GM21423 (cell line): ENCODE results near the gene MLF1.
A peak's percentile ranks its signal among the peaks of the same experiment; 100 is the strongest.

Experiments used
- ATAC-seq: cut with Tn5 transposase; IDR thresholded peaks from one replicate; pipeline ENCODE4 v1.9.1; 2021; ENCODE audit warnings: mild to moderate bottlenecking, moderate library complexity; ENCODE audit not compliant: unreplicated experiment

The MLF1 gene

GRCh38 chr3:158573714-158574113 lies 2.7 kb downstream of the MLF1 start:
- ATAC-seq = no peak

- ATAC-seq = no peak
These were observed 3.7 kb downstream of the MLF1 start for GRCh38 chr3:158574646-158575045.

GRCh38 chr3:158590223-158590622 lies 19.2 kb downstream of the MLF1 start:
- no peak for ATAC-seq

- ATAC-seq = no peak
These were observed 29.8 kb downstream of the MLF1 start for GRCh38 chr3:158600787-158601186.

- no peak for ATAC-seq
These were observed 31.2 kb downstream of the MLF1 start for GRCh38 chr3:158602227-158602626.

GRCh38 chr3:158617982-158618875 lies 47.2 kb downstream of the MLF1 start:
- ATAC-seq = no peak

- ATAC-seq = no peak
These were observed 54.9 kb downstream of the MLF1 start for GRCh38 chr3:158625881-158626280.

GRCh38 chr3:158631981-158632380 lies 61.0 kb downstream of the MLF1 start:
- no peak for ATAC-seq

- ATAC-seq = no peak
These were observed 69.7 kb downstream of the MLF1 start for GRCh38 chr3:158640646-158641045.

GRCh38 chr3:158642005-158642404 lies 71.0 kb downstream of the MLF1 start:
- no peak for ATAC-seq

GRCh38 chr3:158642474-158643210 lies 71.6 kb downstream of the MLF1 start:
- no peak for ATAC-seq

GRCh38 chr3:158644345-158644908 lies 73.4 kb downstream of the MLF1 start, which contains the start of gene GFM1:
Gene GFM1 (plus strand): TSS chr3:158644527. CDS start chr3:158644635, 108 bp downstream.
- ATAC-seq = peak; percentile 99

GRCh38 chr3:158649791-158650190 lies 78.8 kb downstream of the MLF1 start:
- no peak for ATAC-seq

GRCh38 chr3:158651192-158651591 lies 80.2 kb downstream of the MLF1 start:
- ATAC-seq = no peak

- no peak for ATAC-seq
These were observed 81.5 kb downstream of the MLF1 start for GRCh38 chr3:158652463-158652862.
